K562 (cell line): Measurements from ENCODE around the gene SLCO2A1. TPM values are rescaled to one million over a fixed set of nuclear protein-coding genes. Genes with fewer than 3 reads are reported as not detected.
A peak's percentile ranks its signal among the peaks of the same experiment; 100 is the strongest.

ENCODE experiments used
- ATAC-seq: fragments of 200-7000 bp; cut with Tn5 transposase; 3 replicates; pipeline ENCODE4 v1.9.1; 2020; ENCODE audit warnings: moderate library complexity
- Bru-seq: library from RNA; stranded (reverse); fragments of 400-500 nt; gene quantifications from one replicate; lab custom pipeline; 2021; lab: Mats Ljungman, UMichigan
- BruChase-seq, 2 experiments: library from RNA; stranded (reverse); fragments of 400-500 nt; gene quantifications; one replicate each; lab custom pipeline; 2021; lab: Mats Ljungman, UMichigan
- BruUV-seq: library from RNA; stranded (reverse); fragments of 400-500 nt; replicated peaks from 2 replicates; lab custom pipeline; 2021; lab: Mats Ljungman, UMichigan
- CTCF ChIA-PET: fragments of 300-600 bp; formaldehyde crosslinking; extraction: SDS; loops from one replicate; lab custom pipeline; 2021; ENCODE audit warnings: low intra/inter-chr PET ratio; lab: Yijun Ruan, JAX
- POLR2A ChIA-PET: fragments of 300-600, 350-650 bp; sonication (Branson Sonifier 250); formaldehyde crosslinking; extraction: SDS; loops from one replicate; lab custom pipeline; 2021; ENCODE audit warnings: antibody characterized with exemption, inconsistent platforms; lab: Yijun Ruan, JAX
- DNase-seq, 4 experiments: peaks; one replicate each; pipeline versions ENCODE4 v3.0.0 to v3.0.0-alpha.2; 2011 to 2018; ENCODE audit warnings: low spot score in 3 of 4, mixed read lengths in 3 of 4; ENCODE audit errors: extremely low read depth in 1 of 4
- FAIRE-seq: peaks from 2 replicates; lab custom pipeline; 2011; peaks lifted over from hg19 to GRCh38; lab: Jason Lieb, UNC
- H2AFZ ChIP-seq: 2 replicates; pipeline ENCODE4 v1.6.0; 2011; ENCODE audit warnings: low read depth, low read length, control low read depth, inconsistent platforms
- H3K27ac ChIP-seq: fragments of 200-600 bp; 3 replicates; pipeline ENCODE4 v1.8.0; 2011; ENCODE audit warnings: low read depth, mild to moderate bottlenecking, control low read depth, inconsistent platforms, low read length, moderate library complexity, mixed read lengths; ENCODE audit errors: extremely low read depth
- H3K27me3 ChIP-seq, 2 experiments: fragments of 300-600 bp in 1 of 2; 2 replicates in 1 of 2; 3 replicates in 1 of 2; pipeline versions ENCODE4 v1.6.0 to v1.8.0; 2011; ENCODE audit warnings: inconsistent platforms in 2 of 2, low read length in 2 of 2, mild to moderate bottlenecking in 1 of 2, mixed read lengths in 1 of 2, moderate library complexity in 1 of 2; ENCODE audit not compliant: control insufficient read depth in 2 of 2, insufficient read depth in 2 of 2
- H3K36me3 ChIP-seq: fragments of 300-600 bp; 3 replicates; pipeline ENCODE4 v1.8.0; 2011; ENCODE audit warnings: mild to moderate bottlenecking, low read length, inconsistent platforms; ENCODE audit not compliant: control insufficient read depth, insufficient read depth
- H3K4me1 ChIP-seq, 2 experiments: fragments of 200-600 bp in 1 of 2; replicated peaks in 1 of 2; 2 replicates in 1 of 2; 3 replicates in 1 of 2; pipeline versions ENCODE4 v1.5.1 to v1.8.0; 2011; ENCODE audit warnings: inconsistent platforms in 2 of 2, low read length in 2 of 2, mild to moderate bottlenecking in 1 of 2, mixed read lengths in 1 of 2, moderate library complexity in 1 of 2; ENCODE audit not compliant: control insufficient read depth in 2 of 2, insufficient read depth in 2 of 2
- H3K4me2 ChIP-seq: 2 replicates; pipeline ENCODE4 v1.6.1; 2011; ENCODE audit warnings: low read length, control low read depth, inconsistent platforms, mixed read lengths; ENCODE audit not compliant: insufficient read depth
- H3K4me3 ChIP-seq: fragments of 200-600 bp; sonication (generic), shearing (Covaris generic); 2 replicates; pipeline ENCODE4 v1.5.1; 2016; ENCODE audit warnings: control low read depth, inconsistent platforms
- H3K79me2 ChIP-seq: fragments of 200-600 bp; 3 replicates; pipeline ENCODE4 v1.8.0; 2011; ENCODE audit warnings: low read length, inconsistent platforms; ENCODE audit not compliant: control insufficient read depth, insufficient read depth
- H3K9ac ChIP-seq, 2 experiments: 2 replicates each; pipeline versions ENCODE4 v1.6.0 to v1.6.1; 2011; ENCODE audit warnings: low read depth in 2 of 2, low read length in 2 of 2, control low read depth in 1 of 2, inconsistent platforms in 1 of 2, mild to moderate bottlenecking in 1 of 2, mixed read lengths in 1 of 2; ENCODE audit not compliant: insufficient read depth in 1 of 2
- H3K9me1 ChIP-seq: one replicate; pipeline ENCODE4 v1.6.0; 2011; ENCODE audit warnings: inconsistent platforms, mild to moderate bottlenecking, low read length, moderate library complexity; ENCODE audit not compliant: control insufficient read depth, insufficient read depth
- H3K9me3 ChIP-seq: replicated peaks from 2 replicates; pipeline ENCODE4 v1.5.1; 2011; ENCODE audit warnings: low read depth, low read length, inconsistent platforms; ENCODE audit not compliant: control insufficient read depth, insufficient read depth
- H4K20me1 ChIP-seq: replicated peaks from 2 replicates; pipeline ENCODE4 v1.6.1; 2011; ENCODE audit warnings: low read length, inconsistent platforms, mixed read lengths; ENCODE audit not compliant: control insufficient read depth, insufficient read depth
- E2F6 ChIP-seq, 2 experiments: IDR thresholded peaks; 2 replicates each; pipeline ENCODE4 v1.6.1; 2011; ENCODE audit warnings: borderline replicate concordance in 1 of 2, control low read depth in 1 of 2, low read depth in 1 of 2, low read length in 1 of 2, mild to moderate bottlenecking in 1 of 2, mixed read lengths in 1 of 2, moderate library complexity in 1 of 2; ENCODE audit not compliant: insufficient read depth in 1 of 2, insufficient read length in 1 of 2, poor library complexity in 1 of 2, severe bottlenecking in 1 of 2; ENCODE audit errors: extremely low read depth in 1 of 2
- EP300 ChIP-seq: IDR thresholded peaks from 2 replicates; pipeline ENCODE4 v1.6.1; 2012; ENCODE audit warnings: low read length, improper control_type of control experiment
- ZHX1 ChIP-seq: fragments of 150-350 bp; conservative IDR thresholded peaks from 2 replicates; pipeline ENCODE4 v1.6.1; 2014; ENCODE audit warnings: low read length
- WGBS: fragments of 100-300 bp; shearing (Covaris generic); methylation state at CpG from one replicate; pipeline ENCODE4 v1.1.6; 2016; ENCODE audit warnings: low coverage, mixed read lengths; ENCODE audit not compliant: insufficient coverage; ENCODE audit errors: missing lambda C conversion rate; 5-methylcytosine and 5-hydroxymethylcytosine counted together
- in situ Hi-C: fragments of 300-500 bp; cut with MboI; formaldehyde crosslinking; loops from 4 replicates; pipeline ENCODE4 v1.15.0; 2018; ENCODE audit warnings: inconsistent platforms, mixed read lengths
- intact Hi-C: fragments of 100-400 bp; cut with micrococcal nuclease; formaldehyde crosslinking; loops from 2 replicates; pipeline ENCODE4 v1.14.2; 2022
- long read RNA-seq, 3 experiments: library from polyadenylated mRNA in 2 of 3; library from RNA in 1 of 3; unstranded in 2 of 3; stranded (forward) in 1 of 3; transcript quantifications; one replicate each; pipeline ENCODE4 v2.0.0, GENCODE V29; 2019 to 2022
- polyA minus RNA-seq, 3 experiments: library from RNA; depleted of rRNA, polyadenylated mRNA; stranded (reverse); fragments of >200 nt; gene quantifications; 2 replicates each; pipeline ENCODE4 v1.2.3, GENCODE V29; 2011
- polyA plus RNA-seq, 8 experiments: library from polyadenylated mRNA; depleted of rRNA in 4 of 8; stranded (reverse) in 5 of 8; unstranded in 3 of 8; fragments of >200 nt; fragmentation: Nextera tagmentation in 2 of 8; fragmentation: Illumina TruSeq in 1 of 8; extraction: Ambion mirVana in 2 of 8; extraction: Trizol in 1 of 8; gene quantifications; 2 replicates each; pipeline versions ENCODE4 v1.2.1 to v1.2.3, GENCODE V29; 2011 to 2014; ENCODE audit warnings: inconsistent platforms in 1 of 8, missing spikeins in 1 of 8
- total RNA-seq, 7 experiments: library from RNA; depleted of rRNA in 6 of 7; stranded (reverse); fragments of >200 nt in 6 of 7; fragmentation: Illumina TruSeq in 2 of 7; extraction: Trizol in 2 of 7; gene quantifications; 2 replicates each; pipeline versions ENCODE4 v1.2.1 to v1.2.3, GENCODE V29; 2011 to 2021; ENCODE audit warnings: low replicate concordance in 1 of 7

The SLCO2A1 gene
- not detected in 2 replicates for total RNA-seq (2011; cell fraction: chromatin; rRNA removed; ENCODE audit: low replicate concordance)
- not detected in 2 replicates for total RNA-seq (2011; cell fraction: nucleolus; rRNA removed)
- total RNA-seq (2011; cell fraction: nucleoplasm; rRNA removed) = not detected in 2 replicates
- total RNA-seq (2014; rRNA removed) (not detected in 2 replicates), total RNA-seq (2014; rRNA removed; fragmentation: Illumina TruSeq; extraction: Trizol) (not detected in 2 replicates), total RNA-seq (2015; rRNA removed; fragmentation: Illumina TruSeq; extraction: Trizol) (not detected in 2 replicates), total RNA-seq (2021) (0.16 TPM in 2 replicates), polyA plus RNA-seq (2011; rRNA removed) (not detected in 2 replicates), polyA plus RNA-seq (2014; fragmentation: Illumina TruSeq; extraction: Trizol) (not detected in 2 replicates), polyA plus RNA-seq (2014; fragmentation: Nextera tagmentation; extraction: Ambion mirVana) (not detected), polyA plus RNA-seq (2014; rRNA removed) (1.0 TPM in 1 of 2 replicates, not detected in the other), polyA minus RNA-seq (2011; rRNA and poly(A)+ RNA removed) (not detected in 2 replicates), Bru-seq, nascent RNA (percentile 2 among the genes with signal in this experiment), BruChase-seq, experiment 1, labeled RNA remaining after a 2-hour chase (not detected), BruChase-seq, experiment 2, labeled RNA remaining after a 6-hour chase (percentile 1 among the genes with signal in this experiment)
- polyA plus RNA-seq (2011; cell fraction: cytosol; rRNA removed) = not detected in 2 replicates
- not detected in 2 replicates for polyA plus RNA-seq (2011; cell fraction: nucleus; rRNA removed)
- not detected in 2 replicates for polyA plus RNA-seq (2012)
- not detected in 2 replicates for polyA minus RNA-seq (2011; cell fraction: cytosol; rRNA and poly(A)+ RNA removed)
- polyA minus RNA-seq (2011; cell fraction: nucleus; rRNA and poly(A)+ RNA removed) = not detected in 2 replicates
- long read RNA-seq, experiment 1 = 0 reads
- long read RNA-seq, experiment 2 = 0 reads
- long read RNA-seq, experiment 3 = 0 reads

- no peaks in the 10 kb centered on the region for H3K9me1 ChIP-seq
- no peak within 1 kb of the TSS for H3K27ac ChIP-seq
- ChIA-PET CTCF (no interaction called here), POLR2A (no interaction called here)
- no CpG with 5 or more reads among the region's 67 CpGs for WGBS
- H3K36me3 ChIP-seq = no peaks in the 10 kb centered on the region
- ATAC-seq (no peak), FAIRE-seq (no peak), DNase-seq (no peak)
- no TSS peak for BruUV-seq
- intact Hi-C loops = no loop called here
- no peak within 1 kb of the TSS for H3K9ac ChIP-seq
- H4K20me1 ChIP-seq = no peaks in the 10 kb centered on the region; the same call in 1 of the 2 replicates
- H3K9me3 ChIP-seq = no peaks in the 10 kb centered on the region
- no peak within 1 kb of the TSS for H3K4me3 ChIP-seq
- H3K4me1 ChIP-seq = peaks cover 0 to 5% of the 10 kb centered on the region in 2 experiments; a peak in 1 of 5 replicates
- TF ChIP-seq E2F6 (IDR thresholded peaks at IDR 0.05; ENCODE audit: borderline replicate concordance in 1 of 2, extremely low read depth in 1 of 2, insufficient read depth in 1 of 2, insufficient read length in 1 of 2, low read depth in 1 of 2, low read length in 1 of 2, poor library complexity in 1 of 2, severe bottlenecking in 1 of 2) (no peak), ZHX1 (no peak), EP300 (no peak)
- H3K4me2 ChIP-seq = no peak within 1 kb of the TSS
- no peak within 1 kb of the TSS for H2AFZ ChIP-seq
- H3K27me3 ChIP-seq = peaks cover 0 to 20% of the 10 kb centered on the region in 2 experiments; a peak in 2 of 5 replicates
- in situ Hi-C loops = no loop called here
- H3K79me2 ChIP-seq = no peaks in the 10 kb centered on the region
Observed at GRCh38 chr3:134029734-134030378, at the start of gene SLCO2A1. Gene SLCO2A1, minus strand, starts transcription at chr3:134029925. Its CDS starts 123 bp downstream, at chr3:134029802.
